Activated CD4-positive, alpha-beta memory T cell treated with anti-CD3 and anti-CD28 coated beads for 36 hours (primary cell): ENCODE measurements around the gene SLC4A1. TPM values are rescaled to one million over a fixed set of nuclear protein-coding genes. Genes with fewer than 3 reads are reported as not detected.
A peak's percentile ranks its signal among the peaks of the same experiment; 100 is the strongest.

ENCODE experiments used
- CTCF ChIA-PET: fragments of 350-600 bp; sonication (Branson Sonifier 250); formaldehyde crosslinking; loops from one replicate; lab custom pipeline; 2021; ENCODE audit warnings: antibody characterized with exemption, inconsistent platforms; lab: Charles Lee
- POLR2A ChIA-PET: fragments of 350-600 bp; sonication (Branson Sonifier 250); formaldehyde crosslinking; loops from one replicate; lab custom pipeline; 2021; ENCODE audit warnings: antibody characterized with exemption; lab: Charles Lee
- DNase-seq: peaks from one replicate; pipeline ENCODE4 v3.0.0-alpha.2; 2020
- H3K27ac Mint-ChIP-seq: one replicate; pipeline ENCODE4 v1.8.0; 2021; ENCODE audit warnings: mixed read lengths
- H3K27me3 Mint-ChIP-seq: one replicate; pipeline ENCODE4 v1.8.0; 2021; ENCODE audit warnings: mixed read lengths
- H3K36me3 Mint-ChIP-seq: one replicate; pipeline ENCODE4 v1.8.0; 2021; ENCODE audit warnings: mixed read lengths
- H3K4me1 Mint-ChIP-seq: one replicate; pipeline ENCODE4 v1.8.0; 2021; ENCODE audit warnings: low read depth, mixed read lengths
- H3K4me3 Mint-ChIP-seq: one replicate; pipeline ENCODE4 v1.8.0; 2021; ENCODE audit warnings: mild to moderate bottlenecking, mixed read lengths
- H3K9me3 Mint-ChIP-seq: one replicate; pipeline ENCODE4 v1.8.0; 2021; ENCODE audit warnings: mixed read lengths
- intact Hi-C: fragments of 100-400 bp; cut with micrococcal nuclease; formaldehyde crosslinking; loops from one replicate; pipeline ENCODE4 v1.15.1; 2023
- total RNA-seq, 2 experiments: library from RNA; stranded (reverse); gene quantifications; one replicate each; pipeline ENCODE4 v1.2.3, GENCODE V29; 2021

The SLC4A1 gene
- total RNA-seq, 2 experiments from 2014 or later = not detected

GRCh38 chr17:44216694-44217093 is 51.2 kb downstream of the SLC4A1 start:
- DNase-seq = no peak
- Mint-ChIP-seq H3K27ac (peak overlapping the region; percentile 94), H3K27me3 (no peaks in the 10 kb centered on the region), H3K9me3 (no peaks in the 10 kb centered on the region), H3K4me1 (peaks cover 49% of the 10 kb centered on the region), H3K4me3 (peak overlapping the region; percentile 98), H3K36me3 (peaks cover 52% of the 10 kb centered on the region)
- intact Hi-C loops = no loop called here
- ChIA-PET POLR2A (interaction anchor here (0.7 to 1.6 kb wide), 4 partner anchors 13 to 108 kb away, joined by 3 to 7 read pairs (median 4); partner anchors contain the start of genes SLC25A39 and TMUB2), CTCF (interaction anchor here (1.0 to 2.6 kb wide), 9 partner anchors 10 to 141 kb away, joined by 3 to 20 read pairs (median 6); partner anchors contain the start of genes GRN and TMUB2)

GRCh38 chr17:44216173-44216572 is 51.8 kb downstream of the SLC4A1 start:
- intact Hi-C loops = no loop called here
- H3K27me3 Mint-ChIP-seq = no peaks in the 10 kb centered on the region
- H3K4me3 Mint-ChIP-seq = peak overlapping the region; percentile 98
- H3K4me1 Mint-ChIP-seq = peaks cover 53% of the 10 kb centered on the region
- H3K9me3 Mint-ChIP-seq = no peaks in the 10 kb centered on the region
- peak; percentile 66 for DNase-seq
- POLR2A ChIA-PET = interaction anchor here (1.5 to 1.6 kb wide), 2 partner anchors 30 to 109 kb away, joined by 5 to 7 read pairs; partner anchors contain the start of genes SLC25A39 and TMUB2
- peak overlapping the region; percentile 94 for H3K27ac Mint-ChIP-seq
- peaks cover 55% of the 10 kb centered on the region for H3K36me3 Mint-ChIP-seq
- CTCF ChIA-PET = interaction anchor here (1.0 to 2.6 kb wide), 8 partner anchors 9 to 141 kb away, joined by 3 to 20 read pairs (median 5); partner anchors contain the start of gene GRN

GRCh38 chr17:44214896-44215295 is 53.0 kb downstream of the SLC4A1 start:
- ChIA-PET POLR2A (no interaction called here), CTCF (interaction anchor here (1.0 kb wide), 1 partner anchor 136 kb away, joined by 4 read pairs; no protein-coding TSS in a partner anchor)
- no peak for DNase-seq
- H3K27ac Mint-ChIP-seq = peak overlapping the region; percentile 94
- intact Hi-C loops = no loop called here
- peaks cover 61% of the 10 kb centered on the region for H3K4me1 Mint-ChIP-seq
- no peaks in the 10 kb centered on the region for H3K27me3 Mint-ChIP-seq
- H3K4me3 Mint-ChIP-seq = no peak overlapping the region
- peaks cover 56% of the 10 kb centered on the region for H3K36me3 Mint-ChIP-seq
- no peaks in the 10 kb centered on the region for H3K9me3 Mint-ChIP-seq

GRCh38 chr17:44214230-44214494 is 53.8 kb downstream of the SLC4A1 start:
- peak overlapping the region; percentile 94 for H3K27ac Mint-ChIP-seq
- H3K9me3 Mint-ChIP-seq = no peaks in the 10 kb centered on the region
- ChIA-PET CTCF (no interaction called here), POLR2A (no interaction called here)
- no peak overlapping the region for H3K4me3 Mint-ChIP-seq
- peaks cover 63% of the 10 kb centered on the region for H3K36me3 Mint-ChIP-seq
- no peaks in the 10 kb centered on the region for H3K27me3 Mint-ChIP-seq
- peaks cover 68% of the 10 kb centered on the region for H3K4me1 Mint-ChIP-seq
- DNase-seq = no peak
- intact Hi-C loops = no loop called here

GRCh38 chr17:44213403-44214229 is 54.3 kb downstream of the SLC4A1 start:
- H3K9me3 Mint-ChIP-seq = no peaks in the 10 kb centered on the region
- intact Hi-C loops = no loop called here
- peaks cover 71% of the 10 kb centered on the region for H3K4me1 Mint-ChIP-seq
- no peak overlapping the region for H3K4me3 Mint-ChIP-seq
- POLR2A ChIA-PET = no interaction called here
- CTCF ChIA-PET = interaction anchor here (1.1 to 1.3 kb wide), 3 partner anchors 10 to 140 kb away, joined by 3 to 5 read pairs (median 3); partner anchors contain the start of gene GRN
- peak overlapping the region; percentile 33 for H3K27ac Mint-ChIP-seq
- H3K36me3 Mint-ChIP-seq = peaks cover 66% of the 10 kb centered on the region
- H3K27me3 Mint-ChIP-seq = no peaks in the 10 kb centered on the region
- no peak for DNase-seq

- ChIA-PET CTCF (interaction anchor here (0.6 to 3.9 kb wide), 6 partner anchors 9 to 141 kb away, joined by 3 to 69 read pairs (median 4); partner anchors contain the start of genes ATXN7L3 and GRN), POLR2A (interaction anchor here (1.1 to 4.1 kb wide), 2 partner anchors 8 to 11 kb away, joined by 3 to 43 read pairs; partner anchors contain the start of gene UBTF)
- H3K4me1 Mint-ChIP-seq = peaks cover 77% of the 10 kb centered on the region
- no peaks in the 10 kb centered on the region for H3K27me3 Mint-ChIP-seq
- H3K36me3 Mint-ChIP-seq = peaks cover 72% of the 10 kb centered on the region
- no peak overlapping the region for H3K4me3 Mint-ChIP-seq
- H3K27ac Mint-ChIP-seq = peak overlapping the region; percentile 69
- DNase-seq = no peak
- H3K9me3 Mint-ChIP-seq = no peaks in the 10 kb centered on the region
- intact Hi-C loops = no loop called here
These were observed 55.2 kb downstream of the SLC4A1 start for GRCh38 chr17:44212507-44213402.

GRCh38 chr17:44211281-44212265 is 56.4 kb downstream of the SLC4A1 start:
- peaks cover 74% of the 10 kb centered on the region for H3K4me1 Mint-ChIP-seq
- intact Hi-C loops = no loop called here
- ChIA-PET POLR2A (interaction anchor here (0.8 to 4.1 kb wide), 6 partner anchors 9 to 113 kb away, joined by 3 to 43 read pairs (median 5); partner anchors contain the start of genes SLC25A39 and UBTF), CTCF (interaction anchor here (0.6 to 3.9 kb wide), 14 partner anchors 8 to 268 kb away, joined by 3 to 86 read pairs (median 8); partner anchors contain the start of genes ATXN7L3, GRN, TMUB2 and UBTF)
- peak overlapping the region; percentile 12 for H3K4me3 Mint-ChIP-seq
- peaks cover 68% of the 10 kb centered on the region for H3K36me3 Mint-ChIP-seq
- peak overlapping the region; percentile 70 for H3K27ac Mint-ChIP-seq
- DNase-seq = no peak
- H3K9me3 Mint-ChIP-seq = no peaks in the 10 kb centered on the region
- H3K27me3 Mint-ChIP-seq = no peaks in the 10 kb centered on the region

GRCh38 chr17:44210342-44211192 is 57.4 kb downstream of the SLC4A1 start:
- peaks cover 61% of the 10 kb centered on the region for H3K36me3 Mint-ChIP-seq
- no peaks in the 10 kb centered on the region for H3K27me3 Mint-ChIP-seq
- H3K9me3 Mint-ChIP-seq = no peaks in the 10 kb centered on the region
- peaks cover 64% of the 10 kb centered on the region for H3K4me1 Mint-ChIP-seq
- intact Hi-C loops = loop anchor here (1.0 kb wide), 4 partner anchors 8 to 121 kb away; partner anchors contain the start of gene SLC25A39
- peak; percentile 95 for DNase-seq
- H3K27ac Mint-ChIP-seq = peak overlapping the region; percentile 92
- peak overlapping the region; percentile 70 for H3K4me3 Mint-ChIP-seq
- ChIA-PET POLR2A (interaction anchor here (0.5 to 4.1 kb wide), 19 partner anchors 8 to 435 kb away, joined by 3 to 43 read pairs (median 5); partner anchors contain the start of genes ATXN7L3, GRN, SLC25A39 and TMUB2), CTCF (interaction anchor here (0.6 to 3.9 kb wide), 45 partner anchors 9 to 1170 kb away, joined by 3 to 86 read pairs (median 5); partner anchors contain the start of genes ATXN7L3, DHX8, FAM171A2 and GRN)

GRCh38 chr17:44209786-44210341 is 58.1 kb downstream of the SLC4A1 start:
- DNase-seq = peak; percentile 87

More at GRCh38 chr17:44209786-44210341, 58.1 kb downstream of the SLC4A1 start:
- POLR2A ChIA-PET = interaction anchor here (0.5 to 4.1 kb wide), 17 partner anchors 8 to 141 kb away, joined by 3 to 43 read pairs (median 5); partner anchors contain the start of genes ATXN7L3, GRN, SLC25A39 and TMUB2
- H3K4me1 Mint-ChIP-seq = peaks cover 57% of the 10 kb centered on the region
- no peaks in the 10 kb centered on the region for H3K27me3 Mint-ChIP-seq
- peak overlapping the region; percentile 92 for H3K27ac Mint-ChIP-seq
- H3K36me3 Mint-ChIP-seq = peaks cover 54% of the 10 kb centered on the region
- intact Hi-C loops = loop anchor here (1.0 to 10.0 kb wide), 5 partner anchors 8 to 935 kb away; partner anchors contain the start of genes HEXIM1 and SLC25A39
- H3K9me3 Mint-ChIP-seq = no peaks in the 10 kb centered on the region
- H3K4me3 Mint-ChIP-seq = peak overlapping the region; percentile 70
- CTCF ChIA-PET = interaction anchor here (0.6 to 3.9 kb wide), 43 partner anchors 10 to 1169 kb away, joined by 3 to 86 read pairs (median 5); partner anchors contain the start of genes ATXN7L3, DHX8, FAM171A2 and GRN
